Activated CD4-positive, alpha-beta T cell treated with anti-CD3 and anti-CD28 coated beads, Interleukin-2, amount 50 U/mL, for 16 hours (primary cell): ENCODE measurements around the gene CNPY3.

ENCODE experiments used
- DNase-seq: peaks from one replicate; pipeline ENCODE4 v3.0.0-alpha.2; 2020

The CNPY3 gene

GRCh38 chr6:42984924-42985475, 55.7 kb downstream of the CNPY3 start:
- no peak for DNase-seq

GRCh38 chr6:42987533-42988451, 58.5 kb downstream of the CNPY3 start:
- no peak for DNase-seq

GRCh38 chr6:42988486-42989020, 59.3 kb downstream of the CNPY3 start:
- no peak for DNase-seq
